Measurements from ENCODE around the gene ERMARD.

ERMARD gene

DNA sequence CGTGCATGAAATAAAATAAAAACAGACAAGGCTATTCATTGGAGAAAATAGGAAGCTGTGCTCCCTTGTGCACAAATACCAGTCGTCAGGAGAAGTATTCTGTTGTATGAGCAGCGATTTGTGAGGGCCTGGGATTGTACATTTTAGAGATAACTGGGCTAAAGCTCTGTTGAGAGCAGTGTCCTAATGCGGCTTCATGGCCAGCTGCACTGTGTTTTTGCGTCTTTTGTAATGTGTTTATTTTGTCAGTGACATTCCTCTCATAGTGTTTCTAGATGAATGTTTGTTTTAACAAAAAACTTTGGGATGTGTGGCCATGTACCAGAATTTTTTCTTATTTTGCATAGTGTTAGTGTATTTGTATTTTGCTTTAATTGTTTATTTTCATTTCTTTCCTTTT, 14.8 kb downstream of the ERMARD start:
- TF ChIP-seq, protein P1, sequence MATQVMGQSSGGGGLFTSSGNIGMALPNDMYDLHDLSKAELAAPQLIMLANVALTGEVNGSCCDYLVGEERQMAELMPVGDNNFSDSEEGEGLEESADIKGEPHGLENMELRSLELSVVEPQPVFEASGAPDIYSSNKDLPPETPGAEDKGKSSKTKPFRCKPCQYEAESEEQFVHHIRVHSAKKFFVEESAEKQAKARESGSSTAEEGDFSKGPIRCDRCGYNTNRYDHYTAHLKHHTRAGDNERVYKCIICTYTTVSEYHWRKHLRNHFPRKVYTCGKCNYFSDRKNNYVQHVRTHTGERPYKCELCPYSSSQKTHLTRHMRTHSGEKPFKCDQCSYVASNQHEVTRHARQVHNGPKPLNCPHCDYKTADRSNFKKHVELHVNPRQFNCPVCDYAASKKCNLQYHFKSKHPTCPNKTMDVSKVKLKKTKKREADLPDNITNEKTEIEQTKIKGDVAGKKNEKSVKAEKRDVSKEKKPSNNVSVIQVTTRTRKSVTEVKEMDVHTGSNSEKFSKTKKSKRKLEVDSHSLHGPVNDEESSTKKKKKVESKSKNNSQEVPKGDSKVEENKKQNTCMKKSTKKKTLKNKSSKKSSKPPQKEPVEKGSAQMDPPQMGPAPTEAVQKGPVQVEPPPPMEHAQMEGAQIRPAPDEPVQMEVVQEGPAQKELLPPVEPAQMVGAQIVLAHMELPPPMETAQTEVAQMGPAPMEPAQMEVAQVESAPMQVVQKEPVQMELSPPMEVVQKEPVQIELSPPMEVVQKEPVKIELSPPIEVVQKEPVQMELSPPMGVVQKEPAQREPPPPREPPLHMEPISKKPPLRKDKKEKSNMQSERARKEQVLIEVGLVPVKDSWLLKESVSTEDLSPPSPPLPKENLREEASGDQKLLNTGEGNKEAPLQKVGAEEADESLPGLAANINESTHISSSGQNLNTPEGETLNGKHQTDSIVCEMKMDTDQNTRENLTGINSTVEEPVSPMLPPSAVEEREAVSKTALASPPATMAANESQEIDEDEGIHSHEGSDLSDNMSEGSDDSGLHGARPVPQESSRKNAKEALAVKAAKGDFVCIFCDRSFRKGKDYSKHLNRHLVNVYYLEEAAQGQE (IDR thresholded peaks at IDR 0.05; ENCODE audit: insufficient read depth in 1 of 2, low read depth in 2 of 2, low read length in 2 of 2): no peak
- TF ChIP-seq FOXP2 (optimal IDR thresholded peaks at IDR 0.05; ENCODE audit: borderline replicate concordance, extremely low read depth, extremely low read length, insufficient read depth): no peak
- no peak for TF ChIP-seq SIN3A (IDR thresholded peaks at IDR 0.05; ENCODE audit: borderline replicate concordance, insufficient read depth, low read length)
- no peak for TF ChIP-seq TAF1 (IDR thresholded peaks at IDR 0.05; ENCODE audit: borderline replicate concordance, insufficient read depth, low read length)
- TF ChIP-seq POLR2AphosphoS5 (IDR thresholded peaks at IDR 0.05; ENCODE audit: low read depth, low read length): no peak

DNA sequence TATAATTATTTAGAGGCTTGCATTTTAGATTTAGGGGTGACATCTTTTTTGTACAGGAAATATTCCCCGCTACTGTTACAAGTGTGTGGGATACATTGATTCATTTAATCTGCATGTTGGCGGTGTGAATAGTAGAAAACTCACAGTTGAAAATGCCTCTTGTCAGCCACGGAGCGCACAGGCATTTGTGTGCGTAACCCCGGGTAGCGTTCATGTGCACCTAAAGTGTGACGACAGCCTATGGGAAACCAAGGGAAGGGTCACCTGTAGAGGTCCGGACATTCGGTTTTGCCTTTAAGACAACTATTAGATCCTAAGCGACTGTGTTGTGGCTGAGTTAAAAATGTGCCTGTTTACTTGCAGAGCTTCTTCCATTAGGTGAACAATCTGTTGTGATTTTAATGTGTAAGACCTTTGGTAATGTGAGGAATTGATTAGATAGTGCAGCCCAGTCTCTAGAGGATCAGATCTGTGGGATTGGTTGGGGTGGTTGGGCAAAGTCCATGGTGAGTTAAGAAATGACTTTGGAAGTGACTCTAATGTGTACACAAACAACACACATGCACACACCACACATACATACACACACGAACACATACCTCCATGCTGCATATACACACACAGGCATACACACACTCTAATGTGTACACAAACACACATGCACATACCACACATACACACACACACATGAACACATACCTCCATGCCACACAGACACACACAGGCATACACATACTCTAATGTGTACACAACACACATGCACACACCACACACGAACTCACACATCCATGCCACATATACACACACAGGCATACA, 15.7 kb downstream of the ERMARD start:
- TF ChIP-seq SIN3A (IDR thresholded peaks at IDR 0.05; ENCODE audit: borderline replicate concordance, insufficient read depth, low read length) (no peak), TAF1 (IDR thresholded peaks at IDR 0.05; ENCODE audit: borderline replicate concordance, insufficient read depth, low read length) (no peak), FOXP2 (optimal IDR thresholded peaks at IDR 0.05; ENCODE audit: borderline replicate concordance, extremely low read depth, extremely low read length, insufficient read depth) (no peak), POLR2AphosphoS5 (IDR thresholded peaks at IDR 0.05; ENCODE audit: low read depth, low read length) (no peak)
- TF ChIP-seq, protein P1 (IDR thresholded peaks at IDR 0.05; ENCODE audit: insufficient read depth in 1 of 2, low read depth in 2 of 2, low read length in 2 of 2): no peak

DNA sequence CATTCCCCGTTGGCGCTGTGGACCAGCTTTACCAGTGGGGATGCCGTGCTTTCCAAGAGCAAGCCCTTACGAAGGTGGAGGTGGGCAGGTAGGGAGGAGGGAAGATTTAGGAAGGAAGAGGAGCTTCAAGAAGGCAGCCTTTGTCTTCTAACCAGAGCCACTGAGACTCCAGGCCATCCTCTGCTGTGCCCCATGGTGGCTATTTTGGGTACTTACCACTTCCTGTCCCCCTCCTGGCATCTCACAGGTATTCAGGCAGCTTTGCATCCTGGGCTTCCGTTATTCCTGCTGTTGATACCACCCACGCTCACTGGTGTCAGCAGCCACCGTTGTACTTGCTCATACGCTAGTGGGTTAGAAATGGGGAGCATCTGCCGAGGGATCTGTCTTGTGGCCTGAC, 22.9 kb downstream of the ERMARD start:
- TF ChIP-seq TAF1 (IDR thresholded peaks at IDR 0.05; ENCODE audit: borderline replicate concordance, insufficient read depth, low read length) (no peak), POLR2AphosphoS5 (IDR thresholded peaks at IDR 0.05; ENCODE audit: low read depth, low read length) (no peak), SIN3A (IDR thresholded peaks at IDR 0.05; ENCODE audit: borderline replicate concordance, insufficient read depth, low read length) (no peak), FOXP2 (optimal IDR thresholded peaks at IDR 0.05; ENCODE audit: borderline replicate concordance, extremely low read depth, extremely low read length, insufficient read depth) (no peak)
- TF ChIP-seq, protein P1 (IDR thresholded peaks at IDR 0.05; ENCODE audit: insufficient read depth in 1 of 2, low read depth in 2 of 2, low read length in 2 of 2): no peak

DNA sequence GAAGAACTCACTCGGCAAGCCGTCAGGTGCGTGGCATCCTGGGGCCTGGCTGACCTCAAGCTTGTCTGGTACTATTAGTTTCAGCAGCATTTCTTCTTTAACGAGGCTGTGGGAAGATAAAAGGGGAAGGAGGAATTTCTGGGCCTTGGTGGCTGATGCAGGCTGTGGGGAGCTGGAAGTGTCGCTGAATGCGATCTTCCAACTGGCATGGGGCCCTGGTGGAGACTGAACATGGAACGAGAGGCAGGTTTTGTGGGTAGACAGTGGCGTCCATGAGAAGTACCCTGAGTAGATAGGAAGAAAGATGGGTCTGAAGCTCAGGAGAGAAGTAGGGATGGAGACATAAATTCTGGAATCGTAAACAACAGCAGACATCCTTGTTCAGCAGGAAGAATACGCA, 23.9 kb downstream of the ERMARD start:
- TF ChIP-seq SIN3A (IDR thresholded peaks at IDR 0.05; ENCODE audit: borderline replicate concordance, insufficient read depth, low read length): no peak
- no peak for TF ChIP-seq TAF1 (IDR thresholded peaks at IDR 0.05; ENCODE audit: borderline replicate concordance, insufficient read depth, low read length)
- TF ChIP-seq FOXP2 (optimal IDR thresholded peaks at IDR 0.05; ENCODE audit: borderline replicate concordance, extremely low read depth, extremely low read length, insufficient read depth): no peak
- TF ChIP-seq, protein P1 (IDR thresholded peaks at IDR 0.05; ENCODE audit: insufficient read depth in 1 of 2, low read depth in 2 of 2, low read length in 2 of 2): no peak
- no peak for TF ChIP-seq POLR2AphosphoS5 (IDR thresholded peaks at IDR 0.05; ENCODE audit: low read depth, low read length)

All from PFSK-1 (cell line).